OCI-LY3 (cell line): ENCODE measurements around the gene ZMYND12.

ENCODE experiments used
- H2AFZ ChIP-seq: fragments of 200-600, 300-600 bp; shearing (Covaris generic); 2 replicates; pipeline ENCODE4 v1.6.0; 2014; ENCODE audit warnings: antibody characterized with exemption, low read depth, low read length
- H3K27ac ChIP-seq: fragments of 200-600, 300-600 bp; sonication (generic); 2 replicates; pipeline ENCODE4 v1.5.1; 2014; ENCODE audit warnings: mild to moderate bottlenecking, low read length, moderate library complexity, mixed read lengths
- H3K27me3 ChIP-seq: fragments of 200-600, 300-600 bp; sonication (generic); 2 replicates; pipeline ENCODE4 v1.6.1; 2014; ENCODE audit warnings: low read depth, low read length, mixed read lengths
- H3K36me3 ChIP-seq: fragments of 200-600, 300-600 bp; sonication (generic); replicated peaks from 2 replicates; pipeline ENCODE3; 2014; ENCODE audit warnings: low read depth, low read length, mixed read lengths
- H3K4me1 ChIP-seq: fragments of 300-600, 200-600 bp; sonication (generic); 2 replicates; pipeline ENCODE4 v1.6.1; 2014; ENCODE audit warnings: low read length, mixed read lengths
- H3K4me2 ChIP-seq: fragments of 200-600, 300-600 bp; sonication (generic); 2 replicates; pipeline ENCODE4 v1.6.1; 2014; ENCODE audit warnings: low read length, mixed read lengths
- H3K4me3 ChIP-seq: fragments of 300-600, 200-600 bp; sonication (generic); 2 replicates; pipeline ENCODE4 v1.5.1; 2014; ENCODE audit warnings: antibody characterized with exemption, mild to moderate bottlenecking, low read length, moderate library complexity
- H3K79me2 ChIP-seq: fragments of 300-600, 200-600 bp; shearing (Covaris generic); 2 replicates; pipeline ENCODE4 v1.6.1; 2014; ENCODE audit warnings: mild to moderate bottlenecking, low read length, mixed read lengths
- H3K9ac ChIP-seq: fragments of 300-600, 200-600 bp; shearing (Covaris generic); 2 replicates; pipeline ENCODE4 v1.6.0; 2014; ENCODE audit warnings: mild to moderate bottlenecking, low read length, moderate library complexity
- H3K9me3 ChIP-seq: fragments of 200-600, 300-600 bp; shearing (Covaris generic); 2 replicates; pipeline ENCODE4 v1.6.1; 2014; ENCODE audit warnings: low read length, mixed read lengths; ENCODE audit not compliant: insufficient read depth
- H4K20me1 ChIP-seq: fragments of 200-600, 300-600 bp; sonication (generic); 2 replicates; pipeline ENCODE4 v1.6.1; 2016; ENCODE audit warnings: low read length, mixed read lengths; ENCODE audit not compliant: insufficient read depth
- EZH2phosphoT487 ChIP-seq: fragments of 200-600 bp; shearing (Covaris generic); IDR thresholded peaks from 2 replicates; pipeline ENCODE4 v1.6.1; 2018; ENCODE audit warnings: antibody characterized with exemption, mixed run types, low read depth
- TF ChIP-seq, protein P1 (sequence below): fragments of 200-600, 300-600 bp; sonication (generic); IDR thresholded peaks from 2 replicates; pipeline ENCODE4 v1.5.1; 2014; ENCODE audit warnings: antibody characterized with exemption, low read length, low read depth

ZMYND12 gene

GRCh38 chr1:42427240-42427639 lies 28.6 kb downstream of the ZMYND12 start:
- Histone ChIP-seq H3K27me3 (no peaks in the 10 kb centered on the region), H3K9me3 (no peaks in the 10 kb centered on the region), H2AFZ (no peak overlapping the region), H3K79me2 (no peaks in the 10 kb centered on the region), H3K36me3 (no peaks in the 10 kb centered on the region), H3K4me2 (no peak overlapping the region), H3K4me3 (no peak overlapping the region), H3K4me1 (no peaks in the 10 kb centered on the region), H4K20me1 (no peaks in the 10 kb centered on the region), H3K9ac (no peak overlapping the region), H3K27ac (no peak overlapping the region)
- TF ChIP-seq, protein P1, sequence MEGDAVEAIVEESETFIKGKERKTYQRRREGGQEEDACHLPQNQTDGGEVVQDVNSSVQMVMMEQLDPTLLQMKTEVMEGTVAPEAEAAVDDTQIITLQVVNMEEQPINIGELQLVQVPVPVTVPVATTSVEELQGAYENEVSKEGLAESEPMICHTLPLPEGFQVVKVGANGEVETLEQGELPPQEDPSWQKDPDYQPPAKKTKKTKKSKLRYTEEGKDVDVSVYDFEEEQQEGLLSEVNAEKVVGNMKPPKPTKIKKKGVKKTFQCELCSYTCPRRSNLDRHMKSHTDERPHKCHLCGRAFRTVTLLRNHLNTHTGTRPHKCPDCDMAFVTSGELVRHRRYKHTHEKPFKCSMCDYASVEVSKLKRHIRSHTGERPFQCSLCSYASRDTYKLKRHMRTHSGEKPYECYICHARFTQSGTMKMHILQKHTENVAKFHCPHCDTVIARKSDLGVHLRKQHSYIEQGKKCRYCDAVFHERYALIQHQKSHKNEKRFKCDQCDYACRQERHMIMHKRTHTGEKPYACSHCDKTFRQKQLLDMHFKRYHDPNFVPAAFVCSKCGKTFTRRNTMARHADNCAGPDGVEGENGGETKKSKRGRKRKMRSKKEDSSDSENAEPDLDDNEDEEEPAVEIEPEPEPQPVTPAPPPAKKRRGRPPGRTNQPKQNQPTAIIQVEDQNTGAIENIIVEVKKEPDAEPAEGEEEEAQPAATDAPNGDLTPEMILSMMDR: no peak
- no peak for TF ChIP-seq EZH2phosphoT487

GRCh38 chr1:42424201-42424600 lies 31.6 kb downstream of the ZMYND12 start:
- Histone ChIP-seq H3K4me2 (no peak overlapping the region), H3K4me1 (no peaks in the 10 kb centered on the region), H3K4me3 (no peak overlapping the region), H4K20me1 (no peaks in the 10 kb centered on the region), H3K27ac (no peak overlapping the region), H3K79me2 (no peaks in the 10 kb centered on the region), H2AFZ (no peak overlapping the region), H3K9me3 (no peaks in the 10 kb centered on the region), H3K36me3 (no peaks in the 10 kb centered on the region), H3K27me3 (no peaks in the 10 kb centered on the region), H3K9ac (no peak overlapping the region)
- TF ChIP-seq EZH2phosphoT487: no peak
- TF ChIP-seq, protein P1: no peak

- Histone ChIP-seq H3K9me3 (no peaks in the 10 kb centered on the region), H3K9ac (no peak overlapping the region), H3K27ac (no peak overlapping the region), H3K4me2 (no peak overlapping the region), H3K4me1 (no peaks in the 10 kb centered on the region), H3K27me3 (no peaks in the 10 kb centered on the region), H3K79me2 (no peaks in the 10 kb centered on the region), H4K20me1 (no peaks in the 10 kb centered on the region), H2AFZ (no peak overlapping the region), H3K4me3 (no peak overlapping the region), H3K36me3 (no peaks in the 10 kb centered on the region)
- no peak for TF ChIP-seq EZH2phosphoT487
- TF ChIP-seq, protein P1: no peak
Observed at GRCh38 chr1:42423681-42424080, 32.1 kb downstream of the ZMYND12 start.

DNA sequence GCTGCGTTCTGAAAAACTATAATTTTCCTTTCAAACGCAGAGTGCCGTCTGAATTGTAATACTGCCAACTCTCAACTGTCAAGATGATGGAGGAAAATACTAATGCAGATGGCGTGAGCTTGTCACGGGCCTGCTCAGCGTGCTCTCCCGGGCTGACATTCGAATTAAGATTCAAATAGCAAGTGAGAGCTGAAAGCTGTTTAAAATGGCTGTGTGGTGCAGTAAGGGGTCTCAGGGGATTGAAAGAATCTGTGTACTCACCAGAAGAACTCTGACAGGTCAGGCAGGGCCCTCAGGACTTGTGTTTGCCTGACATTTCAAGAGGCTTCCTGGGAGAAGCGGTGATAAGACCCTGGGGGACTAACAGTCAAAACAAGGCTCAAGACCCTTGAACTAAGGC lies 33.1 kb downstream of the ZMYND12 start:
- Histone ChIP-seq H3K79me2 (no peaks in the 10 kb centered on the region), H3K4me3 (no peak overlapping the region), H3K27ac (no peak overlapping the region), H3K27me3 (no peaks in the 10 kb centered on the region), H3K9me3 (no peaks in the 10 kb centered on the region), H2AFZ (no peak overlapping the region), H4K20me1 (no peaks in the 10 kb centered on the region), H3K36me3 (no peaks in the 10 kb centered on the region), H3K9ac (no peak overlapping the region), H3K4me2 (no peak overlapping the region), H3K4me1 (no peaks in the 10 kb centered on the region)
- no peak for TF ChIP-seq EZH2phosphoT487
- TF ChIP-seq, protein P1: no peak
